Measurements from ENCODE around the gene COL5A1.
A peak's percentile ranks its signal among the peaks of the same experiment; 100 is the strongest.

COL5A1 gene

GRCh38 chr9:134867917-134868750, 226.5 kb downstream of the COL5A1 start:
- peak; percentile 15 for DNase-seq

DNA sequence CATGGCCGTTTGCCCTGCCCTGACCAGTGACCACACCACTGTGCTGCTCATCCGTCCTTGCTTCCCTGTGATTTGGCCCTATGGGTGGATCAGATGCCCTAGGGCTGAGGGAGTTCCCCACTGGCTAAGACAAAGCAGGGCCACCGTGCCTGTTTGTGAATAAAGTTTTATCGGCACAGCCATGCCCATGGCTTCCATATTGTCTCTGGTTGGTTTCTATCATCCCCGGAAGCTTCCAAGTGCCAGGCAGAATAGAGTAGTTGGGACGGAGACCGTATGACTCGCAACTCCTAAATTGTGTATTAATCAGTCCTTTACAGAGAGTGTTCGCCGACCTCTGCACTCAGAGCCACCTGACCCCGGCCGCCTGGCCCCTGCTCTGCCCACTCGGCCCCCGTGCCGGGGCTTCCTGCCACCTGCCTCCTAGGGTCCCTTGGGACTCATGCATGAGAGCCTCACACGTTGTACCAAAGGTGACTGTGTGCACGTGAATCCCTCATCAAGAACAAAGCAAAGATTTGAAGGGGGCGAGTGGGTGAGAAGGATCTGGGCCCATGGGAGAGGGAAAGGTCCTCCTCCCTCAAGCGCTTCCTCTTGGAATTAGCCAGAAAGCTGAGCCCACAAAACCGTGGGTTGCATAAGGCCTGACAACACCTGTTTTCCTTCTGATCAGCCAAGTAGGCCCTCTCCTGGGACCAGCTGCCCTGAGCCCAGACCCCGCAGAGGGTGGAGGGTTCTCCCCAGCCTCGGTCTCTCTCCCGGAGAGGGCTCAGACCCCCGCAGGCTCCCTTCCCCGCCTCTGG, 227.3 kb downstream of the COL5A1 start:
- peak; percentile 55 for DNase-seq

DNA sequence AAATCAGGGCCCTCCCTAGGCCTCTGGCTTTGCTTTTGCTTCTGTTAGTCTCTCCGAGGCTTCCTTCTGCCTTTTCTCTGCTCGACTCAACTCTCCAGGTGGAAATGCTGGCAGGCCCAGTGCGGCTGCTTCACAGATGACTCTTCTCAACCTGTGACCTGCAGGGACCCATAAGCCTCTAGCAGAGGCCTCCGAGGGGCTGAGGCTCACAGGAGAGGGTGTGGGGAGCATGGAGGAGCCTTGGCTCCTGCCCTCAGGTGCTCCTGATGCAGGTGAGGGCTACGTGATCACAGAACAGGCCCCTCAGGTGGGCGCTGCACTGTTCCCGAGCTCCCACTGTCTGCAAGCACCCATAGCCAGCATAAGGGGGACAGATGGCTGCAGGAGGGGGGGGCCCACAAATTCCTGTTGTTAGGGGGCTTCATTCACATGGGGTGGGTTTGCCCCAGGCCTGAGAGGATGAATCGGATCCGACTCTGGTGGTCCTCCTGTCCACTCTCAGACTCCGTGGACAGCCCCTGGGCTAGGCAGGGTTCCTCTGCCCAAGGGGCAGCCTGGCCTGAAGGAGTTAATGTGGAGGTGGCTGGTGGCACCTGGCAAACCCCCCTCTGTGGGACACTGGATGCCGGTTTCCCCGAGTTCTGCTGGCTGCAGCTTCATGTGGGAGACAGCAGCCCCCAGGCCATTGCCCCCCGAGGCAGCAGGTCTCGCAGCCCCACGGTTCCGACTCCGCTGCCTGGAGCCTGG, 228.1 kb downstream of the COL5A1 start:
- DNase-seq: peak; percentile 55

DNA sequence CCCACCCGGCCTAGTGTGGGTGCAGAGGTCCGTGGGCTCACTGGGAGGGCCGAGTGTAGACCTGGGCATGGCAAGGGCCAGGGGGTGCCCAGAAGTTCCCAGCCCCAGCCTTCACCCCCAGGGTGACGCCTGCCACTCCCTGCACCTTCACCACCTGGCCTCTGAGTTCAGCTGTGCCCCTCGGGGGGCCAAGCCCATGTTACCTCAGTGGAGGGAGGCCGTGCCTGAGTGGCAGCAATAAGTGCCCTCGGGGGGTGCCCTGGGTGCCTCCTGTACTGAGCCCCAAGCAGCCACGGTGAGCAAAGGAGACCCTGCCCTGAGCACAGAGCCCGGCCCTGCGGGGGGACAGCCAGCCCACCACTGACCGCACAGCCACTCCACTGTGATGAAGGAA, 228.7 kb downstream of the COL5A1 start:
- DNase-seq: no peak

- no peak for DNase-seq
Measured at GRCh38 chr9:134870746-134871662, 229.4 kb downstream of the COL5A1 start.

- DNase-seq: no peak
Measured at GRCh38 chr9:134871697-134872340, 230.2 kb downstream of the COL5A1 start.

DNA sequence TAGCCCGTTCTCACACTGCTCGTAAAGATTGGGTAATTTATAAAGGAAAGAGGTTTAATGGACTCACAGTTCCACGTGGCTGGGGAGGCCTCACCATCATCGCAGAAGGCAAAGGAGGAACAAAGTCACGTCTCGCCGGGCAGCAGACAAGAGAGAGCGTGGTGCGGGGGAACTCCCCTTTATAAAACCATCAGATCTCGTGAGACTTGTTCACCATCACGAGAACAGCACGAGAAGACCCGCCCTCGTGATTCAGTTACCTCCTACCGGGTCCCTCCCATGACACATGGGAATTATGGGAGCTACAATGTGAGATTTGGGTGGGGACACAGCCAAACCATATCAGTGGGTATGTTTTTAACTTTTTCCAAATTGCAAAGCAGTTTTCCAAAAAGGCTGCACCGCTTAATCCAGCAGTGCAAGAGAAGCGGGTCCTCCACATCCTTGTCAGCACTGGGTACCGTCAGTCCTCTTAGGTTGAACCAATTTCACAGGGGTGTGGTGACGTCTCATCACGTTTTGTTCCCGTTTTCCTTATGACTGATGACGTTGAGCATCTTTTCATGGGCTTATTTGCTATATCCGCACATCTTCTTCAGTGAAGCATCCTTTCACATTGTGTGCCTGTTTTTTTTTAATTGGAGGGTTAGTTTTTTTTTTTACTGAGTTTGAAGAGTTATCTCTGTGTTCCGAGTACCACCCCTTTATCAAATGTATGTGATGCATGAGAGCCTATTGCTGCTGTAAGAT, 231.1 kb downstream of the COL5A1 start:
- DNase-seq: no peak

DNA sequence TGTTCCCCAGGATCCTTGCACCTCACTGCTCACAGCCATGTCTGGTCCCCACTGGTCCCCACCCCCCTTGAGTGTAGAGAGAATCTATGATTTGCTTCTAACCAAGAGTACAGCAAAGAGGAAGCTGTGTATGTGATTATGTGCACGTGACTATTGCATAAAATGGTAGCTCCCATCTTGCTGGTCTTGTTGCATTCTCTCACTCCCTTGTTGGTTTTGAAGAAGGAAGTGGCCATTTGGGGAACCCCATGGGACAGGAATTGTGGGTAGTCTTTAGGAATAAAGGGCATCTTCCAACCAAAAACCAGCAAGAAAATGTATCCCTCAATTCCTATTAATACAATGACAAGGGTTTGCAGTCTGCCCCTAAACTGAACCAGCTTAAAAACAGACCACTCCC, 233.8 kb downstream of the COL5A1 start:
- DNase-seq: no peak

DNA sequence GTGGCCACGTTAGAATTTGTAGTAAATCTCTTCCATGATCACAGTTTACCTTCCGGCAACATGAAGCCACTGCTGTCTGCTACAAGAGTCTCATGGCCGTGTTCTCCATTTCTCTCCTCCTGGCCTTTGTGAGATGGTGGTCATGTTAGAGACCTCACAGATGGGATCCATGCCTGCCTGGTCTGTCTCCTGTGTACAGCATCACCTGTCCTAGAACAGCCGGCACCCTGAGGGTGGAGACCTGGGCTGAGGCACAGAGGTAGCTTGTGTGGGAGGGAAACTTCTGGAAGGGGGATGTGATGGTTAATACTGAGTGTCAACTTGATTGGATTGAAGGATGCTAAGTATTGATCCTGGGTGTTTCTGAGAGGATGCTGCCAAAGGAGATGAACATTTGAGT, 235.9 kb downstream of the COL5A1 start:
- no peak for DNase-seq

GRCh38 chr9:134879664-134880483, 238.3 kb downstream of the COL5A1 start:
- DNase-seq: no peak

DNA sequence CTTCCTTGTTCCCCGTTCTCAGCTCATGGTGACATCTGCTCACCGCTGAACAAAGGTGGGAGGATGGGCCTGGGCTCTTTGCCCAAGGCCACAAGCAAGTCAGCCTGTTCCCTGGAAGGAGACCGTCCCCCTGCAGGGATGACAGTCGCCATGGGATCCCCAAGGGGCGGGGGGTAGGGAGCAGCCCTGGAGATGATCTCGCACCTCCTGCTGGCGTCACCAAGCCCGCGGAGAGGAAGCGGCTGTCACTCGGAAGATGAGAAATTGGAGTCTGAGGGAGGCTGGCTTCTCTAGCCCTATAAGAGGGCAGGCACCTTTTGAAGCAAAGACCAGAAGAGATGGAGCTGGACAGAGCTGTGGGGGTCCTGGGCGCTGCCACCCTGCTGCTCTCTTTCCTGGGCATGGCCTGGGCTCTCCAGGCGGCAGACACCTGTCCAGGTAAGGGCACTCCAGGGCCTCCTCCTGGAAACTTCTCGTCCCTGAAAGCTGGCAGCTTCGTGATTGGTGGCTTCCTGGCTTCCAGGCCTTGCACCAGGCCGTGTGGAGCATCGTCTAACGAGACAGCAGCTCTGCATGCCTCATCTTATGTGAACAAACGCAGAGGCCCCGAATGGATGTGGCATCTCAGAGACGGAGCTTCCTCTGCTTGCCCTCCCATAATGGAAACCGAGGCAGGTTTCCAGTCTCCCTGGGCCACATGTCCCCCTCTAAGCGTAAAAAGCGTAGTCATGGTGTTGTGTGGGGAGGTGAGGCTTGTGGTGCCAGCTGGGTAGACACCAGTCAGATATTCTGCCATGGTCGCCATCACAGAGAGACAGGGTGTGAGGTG, 239.1 kb downstream of the COL5A1 start, which contains the start of gene FCN2:
Gene FCN2 (plus strand): TSS at position 327 of the 829 bp plus-strand sequence. CDS start 12 bp downstream, at position 339.
- peak; percentile 64 for DNase-seq

GRCh38 chr9:134881313-134881670, 239.7 kb downstream of the COL5A1 start:
- DNase-seq: no peak

GRCh38 chr9:134882204-134882785, 240.7 kb downstream of the COL5A1 start:
- no peak for DNase-seq

DNA sequence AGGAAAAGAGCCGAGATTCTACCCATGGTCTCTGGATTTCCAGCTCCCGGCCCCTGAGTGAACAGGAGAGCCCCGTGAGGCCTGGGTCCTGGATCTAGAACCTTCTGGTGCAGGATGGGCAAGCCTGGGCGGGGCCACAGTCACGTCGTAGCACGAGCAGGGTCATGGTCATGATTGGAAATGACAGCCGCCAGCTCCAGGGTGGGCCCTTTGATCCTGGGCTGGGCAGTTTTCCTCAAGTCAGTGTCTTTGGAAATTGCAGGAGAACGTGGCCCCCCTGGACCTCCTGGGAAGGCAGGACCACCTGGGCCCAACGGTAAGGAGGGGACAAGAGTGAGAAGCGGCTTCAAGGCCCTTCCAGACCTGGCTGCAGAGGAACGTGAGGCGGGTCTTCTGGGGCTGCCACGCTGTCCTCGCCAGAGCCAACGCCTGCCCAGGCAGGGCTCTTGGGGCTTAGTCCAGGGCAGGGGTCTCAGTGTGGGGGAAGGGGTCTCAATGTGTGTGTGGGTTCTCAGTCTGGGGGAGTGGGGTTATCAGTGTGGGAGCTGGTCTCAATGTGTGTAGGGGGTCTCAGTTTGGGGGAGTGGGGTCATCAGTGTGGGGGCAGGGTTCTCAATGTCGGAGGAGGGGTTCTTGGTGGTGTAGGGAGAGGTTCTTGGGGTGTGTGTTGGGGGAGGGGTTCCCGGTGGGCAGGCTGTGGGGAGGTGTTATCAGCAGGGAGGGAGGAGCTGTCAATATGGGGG, 241.6 kb downstream of the COL5A1 start:
- no peak for DNase-seq

DNA sequence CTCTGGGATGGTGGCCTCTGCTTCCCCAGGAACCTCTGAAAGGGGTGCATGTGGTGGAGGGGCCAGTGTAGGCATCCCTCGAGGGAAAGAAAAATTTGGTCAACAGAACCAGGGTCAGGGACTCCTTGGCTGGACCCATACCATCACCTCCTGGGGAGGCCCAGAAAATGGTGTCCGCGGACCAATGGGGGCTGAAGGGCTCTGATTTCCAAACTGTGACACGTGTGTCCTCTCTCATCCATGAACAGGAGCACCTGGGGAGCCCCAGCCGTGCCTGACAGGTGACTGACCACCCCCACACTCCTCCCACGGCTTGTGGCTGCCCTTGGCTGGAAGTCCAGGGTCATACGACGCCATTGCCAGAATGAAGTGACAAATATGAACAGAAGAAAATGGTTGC, 242.9 kb downstream of the COL5A1 start:
- DNase-seq: no peak

DNA sequence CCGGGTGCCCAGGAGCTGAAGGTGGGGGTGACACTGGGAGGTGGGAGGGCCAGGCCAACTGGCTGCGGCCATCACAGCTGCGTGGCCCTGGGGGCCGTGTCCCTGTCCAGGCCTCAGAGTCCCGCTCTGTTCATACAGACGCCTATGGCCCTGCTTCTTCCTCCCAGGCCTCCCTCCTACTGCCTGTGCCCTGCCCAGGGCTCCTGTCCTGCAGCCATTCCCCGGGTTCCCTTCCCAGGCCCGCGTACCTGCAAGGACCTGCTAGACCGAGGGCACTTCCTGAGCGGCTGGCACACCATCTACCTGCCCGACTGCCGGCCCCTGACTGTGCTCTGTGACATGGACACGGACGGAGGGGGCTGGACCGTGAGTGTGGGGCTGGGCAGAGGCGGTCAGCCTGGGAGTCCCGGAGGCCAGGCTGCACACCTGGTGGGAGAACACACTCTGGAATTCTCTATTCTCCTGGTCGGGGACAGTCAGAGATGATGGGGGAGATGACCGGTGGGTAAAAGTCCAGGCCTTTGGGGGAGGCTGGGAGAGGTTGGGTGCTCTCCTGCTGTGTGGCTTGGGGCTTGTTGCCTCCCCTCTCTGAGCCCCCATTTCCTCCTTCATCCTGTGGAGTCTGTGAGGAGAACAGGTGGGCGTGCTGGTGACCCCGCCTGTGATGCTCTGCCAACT, 243.5 kb downstream of the COL5A1 start:
- no peak for DNase-seq

DNA sequence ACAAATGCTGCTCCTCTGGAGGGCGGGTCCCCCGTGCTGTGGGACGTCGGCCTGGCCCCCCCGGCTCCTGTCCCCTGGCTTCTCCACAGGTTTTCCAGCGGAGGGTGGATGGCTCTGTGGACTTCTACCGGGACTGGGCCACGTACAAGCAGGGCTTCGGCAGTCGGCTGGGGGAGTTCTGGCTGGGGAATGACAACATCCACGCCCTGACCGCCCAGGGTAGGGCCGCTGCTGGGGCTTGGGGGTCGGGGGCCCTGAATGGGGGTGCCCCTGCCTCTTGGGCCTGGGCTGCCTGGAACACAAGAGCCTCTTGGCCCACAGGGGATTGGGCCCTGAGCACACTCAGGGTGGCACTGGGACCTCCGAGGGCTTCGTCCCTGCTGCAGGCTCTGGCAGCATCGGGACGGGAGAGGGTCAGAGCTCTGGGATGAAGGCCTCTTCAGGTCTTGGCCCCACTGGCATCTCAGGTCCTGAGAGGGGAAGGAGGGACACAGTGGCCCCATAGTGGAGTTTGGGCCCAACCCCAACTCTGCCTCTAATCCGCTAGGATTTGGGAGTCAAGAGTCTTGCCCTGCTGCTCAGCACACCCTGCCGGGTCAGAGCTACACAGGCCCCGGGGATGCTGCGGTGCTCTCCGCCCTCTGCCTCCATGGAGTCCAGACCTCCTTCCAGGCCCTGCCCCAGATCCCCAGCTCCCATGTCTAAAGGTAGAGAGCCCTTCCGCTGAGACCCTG, 244.2 kb downstream of the COL5A1 start:
- no peak for DNase-seq

Measured in NCI-H2171 (cell line).